PC-9 (cell line): ENCODE results near the gene PLPP1. TPM values are rescaled to one million over a fixed set of nuclear protein-coding genes. Genes with fewer than 3 reads are reported as not detected.

Experiments
- BruUV-seq: library from RNA; stranded (reverse); fragments of 400-500 nt; replicated peaks from 2 replicates; lab custom pipeline; 2021; lab: Mats Ljungman, UMichigan
- CTCF ChIA-PET: fragments of 300-600 bp; sonication (Branson Sonifier 250); formaldehyde crosslinking; loops from one replicate; lab custom pipeline; 2022; ENCODE audit warnings: antibody characterized with exemption; lab: Charles Lee
- POLR2A ChIA-PET: fragments of 300-600 bp; sonication (Branson Sonifier 250); formaldehyde crosslinking; loops from one replicate; lab custom pipeline; 2022; ENCODE audit warnings: antibody characterized with exemption; ENCODE audit not compliant: unreplicated experiment; lab: Charles Lee
- DNase-seq, 2 experiments: peaks; one replicate each; pipeline versions ENCODE4 v3.0.0 to v3.0.0-alpha.2; 2015 to 2022; ENCODE audit warnings: mixed read lengths in 1 of 2
- H2AFZ ChIP-seq: fragments of 200-600 bp; sonication (generic); 2 replicates; pipeline ENCODE4 v1.8.1; 2017; ENCODE audit warnings: antibody characterized with exemption
- H3F3A ChIP-seq: fragments of 200-600 bp; sonication (generic); 2 replicates; pipeline ENCODE4 v1.8.1; 2017; ENCODE audit warnings: antibody characterized with exemption, mild to moderate bottlenecking, low read depth; ENCODE audit not compliant: insufficient read depth
- H3K27ac ChIP-seq: fragments of 200-600 bp; sonication (generic); 2 replicates; pipeline ENCODE4 v1.6.1; 2016; ENCODE audit warnings: mixed run types
- H3K27me3 ChIP-seq: fragments of 200-600 bp; sonication (generic); 2 replicates; pipeline ENCODE4 v1.6.1; 2016; ENCODE audit warnings: low read depth, mixed run types; ENCODE audit not compliant: insufficient read depth
- H3K36me3 ChIP-seq: fragments of 200-600 bp; sonication (generic); 2 replicates; pipeline ENCODE4 v1.6.1; 2016; ENCODE audit warnings: low read depth, mixed run types
- H3K4me1 ChIP-seq: fragments of 200-600 bp; sonication (generic); replicated peaks from 2 replicates; pipeline ENCODE4 v1.6.1; 2016; ENCODE audit warnings: mixed run types; ENCODE audit not compliant: insufficient read depth
- H3K4me2 ChIP-seq: fragments of 200-600 bp; sonication (generic); 2 replicates; pipeline ENCODE4 v1.6.1; 2017; ENCODE audit warnings: mixed run types
- H3K4me3 ChIP-seq: fragments of 200-600 bp; sonication (generic); 2 replicates; pipeline ENCODE4 v1.6.1; 2016; ENCODE audit warnings: mixed run types
- H3K79me2 ChIP-seq: fragments of 200-600 bp; sonication (generic); 2 replicates; pipeline ENCODE4 v1.6.1; 2017; ENCODE audit warnings: low read depth, mixed run types
- H3K9me2 ChIP-seq: fragments of 200-600 bp; sonication (generic); 2 replicates; pipeline ENCODE4 v1.8.1; 2017; ENCODE audit warnings: mild to moderate bottlenecking; ENCODE audit not compliant: insufficient read depth
- H3K9me3 ChIP-seq: fragments of 200-600 bp; sonication (generic); 2 replicates; pipeline ENCODE4 v1.8.1; 2016; ENCODE audit warnings: low read depth; ENCODE audit not compliant: insufficient read depth
- H4K20me1 ChIP-seq: fragments of 200-600 bp; sonication (generic); 2 replicates; pipeline ENCODE4 v1.8.1; 2017; ENCODE audit not compliant: insufficient read depth
- EZH2 ChIP-seq: fragments of 200-600 bp; sonication (generic); IDR thresholded peaks from 2 replicates; pipeline ENCODE4 v1.8.0; 2017; ENCODE audit warnings: antibody characterized with exemption, low read depth
- intact Hi-C: fragments of 100-400 bp; cut with micrococcal nuclease; formaldehyde crosslinking; loops from one replicate; pipeline ENCODE4 v1.10.0; 2022; ENCODE audit not compliant: unreplicated experiment
- total RNA-seq: library from RNA; stranded (reverse); gene quantifications from 2 replicates; pipeline ENCODE4 v1.2.3, GENCODE V29; 2021
- TF ChIP-seq, protein P1 (sequence below): fragments of 200-600 bp; sonication (generic); conservative IDR thresholded peaks from 2 replicates; pipeline ENCODE4 v1.6.1; 2017; ENCODE audit warnings: mixed run types, antibody characterized with exemption, mild to moderate bottlenecking, moderate library complexity

Gene PLPP1
- total RNA-seq, 1 experiment from 2014 or later, result 12.2 TPM

DNA sequence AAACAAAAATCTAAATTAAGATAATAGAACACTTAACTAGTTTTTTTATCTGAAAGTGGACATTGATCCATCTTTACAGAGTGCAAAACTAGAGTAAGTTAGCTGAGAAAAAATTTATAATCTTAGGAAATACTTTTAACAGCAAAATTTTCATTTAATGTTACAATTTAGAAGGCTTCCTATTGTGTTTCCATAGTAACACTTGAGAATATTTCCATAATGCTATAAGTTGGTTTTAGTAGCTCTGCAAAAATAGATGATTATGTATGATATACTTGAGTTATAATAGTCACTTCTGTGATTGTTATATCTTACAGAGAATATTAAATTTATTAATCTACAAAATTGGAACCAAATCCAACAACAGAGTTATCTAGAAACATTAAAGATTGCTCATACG, 148.4 kb downstream of the PLPP1 start:
- POLR2A ChIA-PET, result interaction anchor here (0.6 kb wide), 1 partner anchor 18 kb away, joined by 4 read pairs; no protein-coding TSS in a partner anchor
- no peaks in the 10 kb centered on the region for H3K9me2 ChIP-seq
- no peak overlapping the region for H3K4me2 ChIP-seq
- TF ChIP-seq EZH2, result no peak
- TF ChIP-seq, protein P1, sequence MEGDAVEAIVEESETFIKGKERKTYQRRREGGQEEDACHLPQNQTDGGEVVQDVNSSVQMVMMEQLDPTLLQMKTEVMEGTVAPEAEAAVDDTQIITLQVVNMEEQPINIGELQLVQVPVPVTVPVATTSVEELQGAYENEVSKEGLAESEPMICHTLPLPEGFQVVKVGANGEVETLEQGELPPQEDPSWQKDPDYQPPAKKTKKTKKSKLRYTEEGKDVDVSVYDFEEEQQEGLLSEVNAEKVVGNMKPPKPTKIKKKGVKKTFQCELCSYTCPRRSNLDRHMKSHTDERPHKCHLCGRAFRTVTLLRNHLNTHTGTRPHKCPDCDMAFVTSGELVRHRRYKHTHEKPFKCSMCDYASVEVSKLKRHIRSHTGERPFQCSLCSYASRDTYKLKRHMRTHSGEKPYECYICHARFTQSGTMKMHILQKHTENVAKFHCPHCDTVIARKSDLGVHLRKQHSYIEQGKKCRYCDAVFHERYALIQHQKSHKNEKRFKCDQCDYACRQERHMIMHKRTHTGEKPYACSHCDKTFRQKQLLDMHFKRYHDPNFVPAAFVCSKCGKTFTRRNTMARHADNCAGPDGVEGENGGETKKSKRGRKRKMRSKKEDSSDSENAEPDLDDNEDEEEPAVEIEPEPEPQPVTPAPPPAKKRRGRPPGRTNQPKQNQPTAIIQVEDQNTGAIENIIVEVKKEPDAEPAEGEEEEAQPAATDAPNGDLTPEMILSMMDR, result no peak
- H3K4me3 ChIP-seq, result no peak overlapping the region
- no peaks in the 10 kb centered on the region; the same call in 1 of the 2 replicates for H4K20me1 ChIP-seq
- no peaks in the 10 kb centered on the region for H3K79me2 ChIP-seq
- H3K36me3 ChIP-seq, result peaks cover 25% of the 10 kb centered on the region; the same call in 1 of the 2 replicates
- H3K27me3 ChIP-seq, result no peaks in the 10 kb centered on the region
- DNase-seq, result no peak
- no TSS peak for BruUV-seq
- no peak overlapping the region for H3K27ac ChIP-seq
- no peak overlapping the region for H2AFZ ChIP-seq
- CTCF ChIA-PET, result no interaction called here
- intact Hi-C loops, result no loop called here
- H3K9me3 ChIP-seq, result no peaks in the 10 kb centered on the region
- H3F3A ChIP-seq, result peaks cover 7% of the 10 kb centered on the region; the same call in 1 of the 2 replicates
- H3K4me1 ChIP-seq, result no peaks in the 10 kb centered on the region; the same call in 1 of the 2 replicates

DNA sequence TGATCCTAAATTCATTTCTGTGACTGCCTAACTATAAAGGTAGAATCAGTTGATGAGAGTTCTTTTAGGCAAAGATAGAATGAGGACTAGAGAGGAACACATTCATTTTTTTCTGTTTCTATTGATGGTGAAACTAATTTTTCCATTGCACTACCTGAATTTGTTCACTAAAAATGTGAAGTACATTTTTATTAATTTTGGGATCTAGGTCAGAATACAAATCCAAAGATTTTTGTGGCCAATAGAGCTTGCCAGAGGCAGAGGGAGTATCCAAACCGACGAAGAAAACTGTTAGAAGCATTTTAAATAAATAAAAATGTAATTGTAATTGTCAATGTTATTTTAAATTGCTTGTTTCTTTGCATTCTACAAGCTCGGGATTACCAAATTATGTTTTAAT, 148.9 kb downstream of the PLPP1 start:
- Histone ChIP-seq H3K9me3 (no peaks in the 10 kb centered on the region), H3F3A (peaks cover 7% of the 10 kb centered on the region; the same call in 1 of the 2 replicates), H3K9me2 (no peaks in the 10 kb centered on the region), H3K79me2 (no peaks in the 10 kb centered on the region), H4K20me1 (no peaks in the 10 kb centered on the region; the same call in 1 of the 2 replicates), H3K4me1 (no peaks in the 10 kb centered on the region; the same call in 1 of the 2 replicates), H3K36me3 (peaks cover 25% of the 10 kb centered on the region; the same call in 1 of the 2 replicates), H3K27me3 (no peaks in the 10 kb centered on the region), H3K4me2 (no peak overlapping the region), H3K4me3 (no peak overlapping the region), H2AFZ (no peak overlapping the region), H3K27ac (no peak overlapping the region)
- no peak for DNase-seq
- POLR2A ChIA-PET, result no interaction called here
- no peak for TF ChIP-seq EZH2
- TF ChIP-seq, protein P1, result no peak
- intact Hi-C loops, result no loop called here
- BruUV-seq, result no TSS peak
- CTCF ChIA-PET, result no interaction called here

DNA sequence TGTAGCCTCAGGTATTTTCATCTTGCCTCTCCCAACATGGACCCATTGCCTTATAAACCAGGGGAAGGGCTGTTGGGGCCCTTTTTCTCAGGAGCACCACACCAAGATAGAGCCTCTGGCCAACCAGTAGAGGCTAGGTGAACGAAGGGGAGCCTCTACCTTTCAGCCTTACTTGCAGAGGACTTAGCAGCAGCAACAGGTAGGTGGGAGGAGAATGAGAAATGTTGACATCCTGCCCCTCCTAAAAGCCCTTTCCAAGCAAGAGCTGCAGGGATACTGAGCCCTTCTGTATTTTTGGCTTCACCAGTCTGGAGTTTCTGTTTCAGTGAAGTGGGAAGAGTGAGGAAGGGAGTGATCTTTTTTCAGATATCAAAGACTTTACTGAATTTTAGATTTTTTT, 149.5 kb downstream of the PLPP1 start:
- ChIA-PET POLR2A (no interaction called here), CTCF (no interaction called here)
- BruUV-seq, result no TSS peak
- DNase-seq, result no peak
- no peak for TF ChIP-seq EZH2
- TF ChIP-seq, protein P1, result no peak
- Histone ChIP-seq H3K4me1 (no peaks in the 10 kb centered on the region; the same call in 1 of the 2 replicates), H3K9me3 (no peaks in the 10 kb centered on the region), H3K79me2 (no peaks in the 10 kb centered on the region), H3K4me2 (no peak overlapping the region), H3K27me3 (no peaks in the 10 kb centered on the region), H3K36me3 (peaks cover 30% of the 10 kb centered on the region; the same call in 1 of the 2 replicates), H2AFZ (no peak overlapping the region), H3K27ac (no peak overlapping the region), H3K9me2 (no peaks in the 10 kb centered on the region), H4K20me1 (no peaks in the 10 kb centered on the region; the same call in 1 of the 2 replicates), H3K4me3 (no peak overlapping the region), H3F3A (peaks cover 7% of the 10 kb centered on the region; the same call in 1 of the 2 replicates)
- intact Hi-C loops, result no loop called here
